ENCODE results near the gene LYPLA2. TPM values are rescaled to one million over a fixed set of nuclear protein-coding genes. Genes with fewer than 3 reads are reported as not detected.

LYPLA2 gene
- total RNA-seq, 4 donors from 2014 or later: 23.6 to 36.3 (median 31.6) TPM

GRCh38 chr1:23838401-23838866 is 47.5 kb downstream of the LYPLA2 start:
- no peaks in the 10 kb centered on the region for H3K36me3 ChIP-seq
- no peaks in the 10 kb centered on the region for H3K9me3 ChIP-seq
- peaks cover 0 to 15% (median 2%) of the 10 kb centered on the region in 4 donors for H3K4me1 ChIP-seq
- TF ChIP-seq EP300 (IDR thresholded peaks at IDR 0.05): no peak
- TF ChIP-seq CTCF (IDR thresholded peaks at IDR 0.05): no peak
- no peak for TF ChIP-seq POLR2A (IDR thresholded peaks at IDR 0.05)
- H3K27me3 ChIP-seq: no peaks in the 10 kb centered on the region
- H3K27ac ChIP-seq: no peak overlapping the region
- H3K4me3 ChIP-seq: peak overlapping the region; percentile 4 to 44 (median 26)
- WGBS, 2 donors: 0% methylated on average over 21 of the region's 21 CpGs
- peak; percentile 35 to 48 for DNase-seq (ENCODE audit: low spot score in 2 of 2)

- Histone ChIP-seq H3K9me3 (peaks cover 0 to 4% (median 0%) of the 10 kb centered on the region in 4 donors), H3K27ac (no peak overlapping the region), H3K4me1 (peaks cover 0 to 3% (median 0%) of the 10 kb centered on the region in 4 donors), H3K27me3 (no peaks in the 10 kb centered on the region), H3K36me3 (peaks cover 0 to 41% (median 14%) of the 10 kb centered on the region in 3 donors), H3K4me3 (no peak overlapping the region)
- WGBS, 2 donors: 91 to 95% methylated on average over 5 of the region's 5 CpGs
- DNase-seq (ENCODE audit: low spot score in 2 of 2): no peak
- TF ChIP-seq EP300 (IDR thresholded peaks at IDR 0.05): no peak
- no peak for TF ChIP-seq CTCF (IDR thresholded peaks at IDR 0.05)
- no peak for TF ChIP-seq POLR2A (IDR thresholded peaks at IDR 0.05)
These were observed 52.7 kb downstream of the LYPLA2 start for GRCh38 chr1:23843644-23844043.

Other genes with a start within 250 kb of the LYPLA2 start
- gene ID3, start 231.6 kb upstream of the LYPLA2 start, total RNA-seq: 100 to 1,000 TPM; 263 to 369 (median 312) TPM
- gene RPL11, start 99.3 kb upstream of the LYPLA2 start, total RNA-seq: 100 to 1,000 TPM; 739 to 843 (median 765) TPM
- 10 to 100 TPM; 21.4 to 32.7 (median 23.7) TPM for gene ELOA, start 47.7 kb upstream of the LYPLA2 start, total RNA-seq
- 100 to 1,000 TPM in 1 of 4 donors, 10 to 100 TPM in 3; 64.2 to 105 (median 68.0) TPM for gene PITHD1, start 12.7 kb upstream of the LYPLA2 start, total RNA-seq
- 10 to 100 TPM; 12.6 to 21.6 (median 15.8) TPM for gene GALE, start 9.6 kb downstream of the LYPLA2 start, total RNA-seq
- 10 to 100 TPM; 38.7 to 53.3 (median 44.3) TPM for gene HMGCL, start 34.3 kb downstream of the LYPLA2 start, total RNA-seq
- gene FUCA1, start 77.1 kb downstream of the LYPLA2 start, total RNA-seq: 10 to 100 TPM; 19.4 to 26.9 (median 22.0) TPM
- not detected for gene CNR2, start 122.2 kb downstream of the LYPLA2 start, total RNA-seq
- 10 to 100 TPM; 73.2 to 88.5 (median 77.5) TPM for gene PNRC2, start 168.7 kb downstream of the LYPLA2 start, total RNA-seq
- 100 to 1,000 TPM in 1 of 4 donors, 10 to 100 TPM in 3; 58.6 to 113 (median 89.9) TPM for gene SRSF10, start 189.2 kb downstream of the LYPLA2 start, total RNA-seq

Measured in tibial nerve (tissue), 4 donors.